ENCODE measurements around the gene BMPR1A. TPM values are rescaled to one million over a fixed set of nuclear protein-coding genes. Genes with fewer than 3 reads are reported as not detected.

Gene BMPR1A
- total RNA-seq, 5 donors from 2014 or later (not counting 1 experiment from before 2014, with no cell fraction given) = 7.8 to 15.0 (median 11.4) TPM

GRCh38 chr10:86759073-86759672 lies 2.8 kb downstream of the BMPR1A start:
- H3K4me1 Mint-ChIP-seq = peaks cover 29 to 41% (median 40%) of the 10 kb centered on the region in 3 donors
- no peak for DNase-seq
- H3K27ac Mint-ChIP-seq = no peak overlapping the region
- ChIA-PET POLR2A (no interaction called here), CTCF (no interaction called here)
- H3K9me3 ChIP-seq = no peaks in the 10 kb centered on the region
- no peaks in the 10 kb centered on the region for H3K36me3 ChIP-seq (ENCODE audit: control insufficient read depth in 2 of 2, extremely low read depth in 1 of 2, insufficient read depth in 1 of 2, low read length in 1 of 2)
- 80% methylated on average over 1 of the region's 3 CpGs for WGBS (ENCODE audit: insufficient coverage)
- peaks cover 8 to 31% of the 10 kb centered on the region in 2 donors for H3K27me3 Mint-ChIP-seq
- no peaks in the 10 kb centered on the region for H3K9me3 Mint-ChIP-seq
- no peak for ATAC-seq (replicated peaks in 1 of 4)
- no peak overlapping the region for H3K4me3 ChIP-seq (ENCODE audit: control insufficient read depth in 1 of 2, extremely low read depth in 1 of 2, low read length in 1 of 2)
- peak overlapping the region in 2 of 3 donors; percentile 40 to 87 for H3K4me3 Mint-ChIP-seq
- H3K36me3 Mint-ChIP-seq = no peaks in the 10 kb centered on the region
- peaks cover 0 to 11% of the 10 kb centered on the region in 2 experiments for H3K4me1 ChIP-seq (ENCODE audit: control insufficient read depth in 1 of 2, extremely low read depth in 1 of 2, insufficient read depth in 2 of 2, low read length in 2 of 2)
- no peak overlapping the region for H3K27ac ChIP-seq (ENCODE audit: low read length)
- peaks cover 3 to 15% of the 10 kb centered on the region in 2 experiments for H3K27me3 ChIP-seq (replicated peaks in 1 of 2; ENCODE audit: control insufficient read depth in 2 of 2, extremely low read depth in 1 of 2, insufficient read depth in 2 of 2, low read length in 1 of 2)

GRCh38 chr10:86763404-86763803 lies 7.0 kb downstream of the BMPR1A start:
- Mint-ChIP-seq H3K4me3 (no peak overlapping the region), H3K27ac (no peak overlapping the region), H3K36me3 (no peaks in the 10 kb centered on the region), H3K9me3 (no peaks in the 10 kb centered on the region), H3K27me3 (peaks cover 5 to 28% of the 10 kb centered on the region in 2 donors), H3K4me1 (peaks cover 13 to 28% (median 24%) of the 10 kb centered on the region in 3 donors)
- ATAC-seq (replicated peaks in 1 of 4) = no peak
- POLR2A ChIA-PET = no interaction called here
- CTCF ChIA-PET = interaction anchor here in 1 of 2 donors (0.6 kb wide), 1 partner anchor 1412 kb away, joined by 3 read pairs; no protein-coding TSS in a partner anchor
- H3K9me3 ChIP-seq = no peaks in the 10 kb centered on the region
- H3K4me3 ChIP-seq (ENCODE audit: control insufficient read depth in 1 of 2, extremely low read depth in 1 of 2, low read length in 1 of 2) = no peak overlapping the region
- H3K27ac ChIP-seq (ENCODE audit: low read length) = no peak overlapping the region
- no peaks in the 10 kb centered on the region for H3K4me1 ChIP-seq (ENCODE audit: control insufficient read depth in 1 of 2, extremely low read depth in 1 of 2, insufficient read depth in 2 of 2, low read length in 2 of 2)
- 94% methylated on average over 2 of the region's 5 CpGs for whole genome bisulfite sequencing (ENCODE audit: insufficient coverage)
- no peaks in the 10 kb centered on the region for H3K36me3 ChIP-seq (ENCODE audit: control insufficient read depth in 2 of 2, extremely low read depth in 1 of 2, insufficient read depth in 1 of 2, low read length in 1 of 2)
- DNase-seq = no peak
- H3K27me3 ChIP-seq (replicated peaks in 1 of 2; ENCODE audit: control insufficient read depth in 2 of 2, extremely low read depth in 1 of 2, insufficient read depth in 2 of 2, low read length in 1 of 2) = peaks cover 0 to 19% of the 10 kb centered on the region in 2 experiments

GRCh38 chr10:86765548-86765947 lies 9.1 kb downstream of the BMPR1A start:
- ATAC-seq (replicated peaks in 1 of 4) = no peak
- H3K4me1 ChIP-seq (ENCODE audit: control insufficient read depth in 1 of 2, extremely low read depth in 1 of 2, insufficient read depth in 2 of 2, low read length in 2 of 2) = peaks cover 0 to 4% of the 10 kb centered on the region in 2 experiments
- no CpG with 5 or more reads among the region's 2 CpGs for WGBS (ENCODE audit: insufficient coverage)
- POLR2A ChIA-PET = no interaction called here
- Mint-ChIP-seq H3K36me3 (no peaks in the 10 kb centered on the region), H3K27me3 (peaks cover 0 to 12% of the 10 kb centered on the region in 2 donors), H3K4me3 (no peak overlapping the region), H3K27ac (no peak overlapping the region), H3K9me3 (no peaks in the 10 kb centered on the region), H3K4me1 (peaks cover 9 to 28% (median 21%) of the 10 kb centered on the region in 3 donors)
- DNase-seq = no peak
- no peak overlapping the region for H3K4me3 ChIP-seq (ENCODE audit: control insufficient read depth in 1 of 2, extremely low read depth in 1 of 2, low read length in 1 of 2)
- CTCF ChIA-PET = no interaction called here
- no peak overlapping the region for H3K27ac ChIP-seq (ENCODE audit: low read length)
- peaks cover 0 to 16% of the 10 kb centered on the region in 2 experiments for H3K27me3 ChIP-seq (replicated peaks in 1 of 2; ENCODE audit: control insufficient read depth in 2 of 2, extremely low read depth in 1 of 2, insufficient read depth in 2 of 2, low read length in 1 of 2)
- no peaks in the 10 kb centered on the region for H3K36me3 ChIP-seq (ENCODE audit: control insufficient read depth in 2 of 2, extremely low read depth in 1 of 2, insufficient read depth in 1 of 2, low read length in 1 of 2)
- H3K9me3 ChIP-seq = no peaks in the 10 kb centered on the region

- Histone ChIP-seq H3K27ac (ENCODE audit: low read length) (no peak overlapping the region), H3K36me3 (ENCODE audit: control insufficient read depth in 2 of 2, extremely low read depth in 1 of 2, insufficient read depth in 1 of 2, low read length in 1 of 2) (no peaks in the 10 kb centered on the region), H3K27me3 (replicated peaks in 1 of 2; ENCODE audit: control insufficient read depth in 2 of 2, extremely low read depth in 1 of 2, insufficient read depth in 2 of 2, low read length in 1 of 2) (peaks cover 0 to 6% of the 10 kb centered on the region in 2 experiments), H3K9me3 (no peaks in the 10 kb centered on the region), H3K4me1 (ENCODE audit: control insufficient read depth in 1 of 2, extremely low read depth in 1 of 2, insufficient read depth in 2 of 2, low read length in 2 of 2) (peaks cover 0 to 4% of the 10 kb centered on the region in 2 experiments), H3K4me3 (ENCODE audit: control insufficient read depth in 1 of 2, extremely low read depth in 1 of 2, low read length in 1 of 2) (no peak overlapping the region)
- H3K27ac Mint-ChIP-seq = no peak overlapping the region
- H3K4me1 Mint-ChIP-seq = peaks cover 10 to 21% (median 20%) of the 10 kb centered on the region in 3 donors
- WGBS (ENCODE audit: insufficient coverage) = no CpG with 5 or more reads among the region's 1 CpG
- ATAC-seq (replicated peaks in 1 of 4) = no peak
- no peaks in the 10 kb centered on the region for H3K36me3 Mint-ChIP-seq
- no peak overlapping the region for H3K4me3 Mint-ChIP-seq
- DNase-seq = no peak
- CTCF ChIA-PET = interaction anchor here in 1 of 2 donors (1.2 kb wide), 1 partner anchor 82 kb away, joined by 3 read pairs; no protein-coding TSS in a partner anchor
- no peaks in the 10 kb centered on the region for H3K9me3 Mint-ChIP-seq
- POLR2A ChIA-PET = no interaction called here
- H3K27me3 Mint-ChIP-seq = no peaks in the 10 kb centered on the region
These were observed 12.1 kb downstream of the BMPR1A start for GRCh38 chr10:86768412-86769062.

- Histone ChIP-seq H3K9me3 (no peaks in the 10 kb centered on the region), H3K27me3 (replicated peaks in 1 of 2; ENCODE audit: control insufficient read depth in 2 of 2, extremely low read depth in 1 of 2, insufficient read depth in 2 of 2, low read length in 1 of 2) (peaks cover 0 to 2% of the 10 kb centered on the region in 2 experiments), H3K4me1 (ENCODE audit: control insufficient read depth in 1 of 2, extremely low read depth in 1 of 2, insufficient read depth in 2 of 2, low read length in 2 of 2) (peaks cover 0 to 4% of the 10 kb centered on the region in 2 experiments), H3K4me3 (ENCODE audit: control insufficient read depth in 1 of 2, extremely low read depth in 1 of 2, low read length in 1 of 2) (no peak overlapping the region), H3K27ac (ENCODE audit: low read length) (no peak overlapping the region), H3K36me3 (ENCODE audit: control insufficient read depth in 2 of 2, extremely low read depth in 1 of 2, insufficient read depth in 1 of 2, low read length in 1 of 2) (no peaks in the 10 kb centered on the region)
- peaks cover 12 to 22% (median 21%) of the 10 kb centered on the region in 3 donors for H3K4me1 Mint-ChIP-seq
- H3K9me3 Mint-ChIP-seq = no peaks in the 10 kb centered on the region
- H3K27me3 Mint-ChIP-seq = no peaks in the 10 kb centered on the region
- DNase-seq (no peak), ATAC-seq (replicated peaks in 1 of 4) (no peak)
- no peaks in the 10 kb centered on the region for H3K36me3 Mint-ChIP-seq
- ChIA-PET CTCF (no interaction called here), POLR2A (no interaction called here)
- H3K27ac Mint-ChIP-seq = no peak overlapping the region
- 90% methylated on average over 9 of the region's 10 CpGs for WGBS (ENCODE audit: insufficient coverage)
- H3K4me3 Mint-ChIP-seq = no peak overlapping the region
These were observed 13.6 kb downstream of the BMPR1A start for GRCh38 chr10:86769991-86770390.

GRCh38 chr10:86770412-86770960 lies 14.1 kb downstream of the BMPR1A start:
- H3K4me3 ChIP-seq (ENCODE audit: control insufficient read depth in 1 of 2, extremely low read depth in 1 of 2, low read length in 1 of 2) = no peak overlapping the region
- no peaks in the 10 kb centered on the region for H3K9me3 ChIP-seq
- no peak overlapping the region for H3K27ac Mint-ChIP-seq

More at GRCh38 chr10:86770412-86770960, 14.1 kb downstream of the BMPR1A start:
- Histone ChIP-seq H3K4me1 (ENCODE audit: control insufficient read depth in 1 of 2, extremely low read depth in 1 of 2, insufficient read depth in 2 of 2, low read length in 2 of 2) (peaks cover 0 to 4% of the 10 kb centered on the region in 2 experiments), H3K27me3 (replicated peaks in 1 of 2; ENCODE audit: control insufficient read depth in 2 of 2, extremely low read depth in 1 of 2, insufficient read depth in 2 of 2, low read length in 1 of 2) (peaks cover 0 to 2% of the 10 kb centered on the region in 2 experiments), H3K36me3 (ENCODE audit: control insufficient read depth in 2 of 2, extremely low read depth in 1 of 2, insufficient read depth in 1 of 2, low read length in 1 of 2) (no peaks in the 10 kb centered on the region), H3K27ac (ENCODE audit: low read length) (no peak overlapping the region)
- DNase-seq (no peak), ATAC-seq (replicated peaks in 1 of 4) (peak; percentile 62 to 66 (median 64))
- Mint-ChIP-seq H3K9me3 (no peaks in the 10 kb centered on the region), H3K27me3 (no peaks in the 10 kb centered on the region), H3K36me3 (no peaks in the 10 kb centered on the region), H3K4me3 (no peak overlapping the region), H3K4me1 (peaks cover 12 to 21% (median 21%) of the 10 kb centered on the region in 3 donors)
- no CpG with 5 or more reads among the region's 2 CpGs for WGBS (ENCODE audit: insufficient coverage)
- ChIA-PET CTCF (no interaction called here), POLR2A (no interaction called here)

Data from T-cell (primary cell).